Prostate gland (tissue), 2 donors: ENCODE measurements around the gene SEC14L6. TPM values are rescaled to one million over a fixed set of nuclear protein-coding genes. Genes with fewer than 3 reads are reported as not detected.

Experiments used
- DNase-seq: peaks from one replicate; pipeline ENCODE4 v3.0.0-alpha.2; 2019; ENCODE audit warnings: low spot score
- H3K27ac ChIP-seq, 2 donors: fragments of 200-600 bp; sonication (generic); 2 replicates each; pipeline ENCODE4 v1.5.1; 2017 to 2019
- H3K27me3 ChIP-seq: fragments of 200-600 bp; sonication (generic); replicated peaks from 2 replicates; pipeline ENCODE4 v1.5.1; 2019; ENCODE audit not compliant: insufficient read depth
- H3K36me3 ChIP-seq, 2 donors: fragments of 200-600 bp; sonication (generic); 1 replicate in 1 of 2; 2 replicates in 1 of 2; pipeline versions ENCODE4 v1.5.1 to v1.8.1; 2017 to 2019
- H3K4me1 ChIP-seq: fragments of 200-600 bp; sonication (generic); replicated peaks from 2 replicates; pipeline ENCODE4 v1.5.1; 2019
- H3K4me3 ChIP-seq, 2 donors: fragments of 200-600 bp; sonication (generic); 2 replicates each; pipeline ENCODE4 v1.5.1; 2017 to 2019
- H3K9me3 ChIP-seq: fragments of 200-600 bp; sonication (generic); 2 replicates; pipeline ENCODE4 v1.5.1; 2017
- CTCF ChIP-seq, 4 experiments: fragments of 200-600 bp in 2 of 4; fragments of 450-650 bp in 2 of 4; sonication (generic) in 2 of 4; IDR thresholded peaks; 1 replicate in 3 of 4; 2 replicates in 1 of 4; pipeline ENCODE4 v1.5.1; 2016 to 2019; ENCODE audit warnings: antibody characterized with exemption in 4 of 4, mild to moderate bottlenecking in 2 of 4, moderate library complexity in 2 of 4
- POLR2A ChIP-seq: fragments of 450-650 bp; IDR thresholded peaks from one replicate; pipeline ENCODE4 v1.6.1; 2016; ENCODE audit warnings: antibody characterized with exemption, mild to moderate bottlenecking
- POLR2AphosphoS5 ChIP-seq: sonication (generic); formaldehyde crosslinking; IDR thresholded peaks from one replicate; pipeline ENCODE4 v1.6.1; 2017; ENCODE audit warnings: antibody characterized with exemption
- WGBS: methylation state at CpG from one replicate; pipeline ENCODE4 v1.1.5; 2018; 5-methylcytosine and 5-hydroxymethylcytosine counted together
- intact Hi-C: fragments of 100-400 bp; cut with DNase I; formaldehyde crosslinking; loops from one replicate; pipeline ENCODE4 v1.14.2; 2022
- total RNA-seq, 2 donors: library from RNA; depleted of rRNA; stranded (reverse); fragments of >200 nt; gene quantifications; one replicate each; pipeline ENCODE4 v1.1.0, GENCODE V29; 2016

The SEC14L6 gene
- total RNA-seq, 2 donors from 2014 or later, result 0.23 to 22.9 TPM

GRCh38 chr22:30508216-30508615, 38.3 kb downstream of the SEC14L6 start:
- no peaks in the 10 kb centered on the region for H3K9me3 ChIP-seq
- no peak overlapping the region for H3K4me3 ChIP-seq
- no peak overlapping the region for H3K27ac ChIP-seq
- intact Hi-C loops, result no loop called here
- no peaks in the 10 kb centered on the region for H3K4me1 ChIP-seq
- H3K27me3 ChIP-seq, result peaks cover 11% of the 10 kb centered on the region
- WGBS, result 82% methylated on average over 5 of the region's 5 CpGs
- H3K36me3 ChIP-seq, result no peaks in the 10 kb centered on the region
- TF ChIP-seq POLR2AphosphoS5, result no peak
- no peak for TF ChIP-seq POLR2A
- no peak for TF ChIP-seq CTCF (IDR thresholded peaks at IDR 0.05)
- no peak for DNase-seq

- intact Hi-C loops, result no loop called here
- WGBS, result 83% methylated on average over 4 of the region's 4 CpGs
- Histone ChIP-seq H3K4me1 (no peaks in the 10 kb centered on the region), H3K9me3 (no peaks in the 10 kb centered on the region), H3K36me3 (no peaks in the 10 kb centered on the region), H3K4me3 (no peak overlapping the region), H3K27me3 (peaks cover 11% of the 10 kb centered on the region), H3K27ac (no peak overlapping the region)
- TF ChIP-seq POLR2A, result no peak
- no peak for TF ChIP-seq POLR2AphosphoS5
- TF ChIP-seq CTCF (IDR thresholded peaks at IDR 0.05), result no peak
- no peak for DNase-seq
These were observed 38.9 kb downstream of the SEC14L6 start for GRCh38 chr22:30507670-30508069.

GRCh38 chr22:30506507-30506968, 40.0 kb downstream of the SEC14L6 start:
- no peak for DNase-seq
- Histone ChIP-seq H3K27ac (no peak overlapping the region), H3K36me3 (no peaks in the 10 kb centered on the region), H3K9me3 (no peaks in the 10 kb centered on the region), H3K4me3 (no peak overlapping the region), H3K4me1 (no peaks in the 10 kb centered on the region), H3K27me3 (peaks cover 11% of the 10 kb centered on the region)
- WGBS, result 72% methylated on average over 8 of the region's 8 CpGs
- intact Hi-C loops, result no loop called here
- TF ChIP-seq POLR2AphosphoS5 (no peak), CTCF (IDR thresholded peaks at IDR 0.05) (no peak), POLR2A (no peak)

- intact Hi-C loops, result no loop called here
- 80% methylated on average over 12 of the region's 12 CpGs for WGBS
- H3K4me1 ChIP-seq, result no peaks in the 10 kb centered on the region
These were observed 43.0 kb downstream of the SEC14L6 start for GRCh38 chr22:30503551-30503950.

More at GRCh38 chr22:30503551-30503950, 43.0 kb downstream of the SEC14L6 start:
- TF ChIP-seq CTCF (IDR thresholded peaks at IDR 0.05) (no peak), POLR2AphosphoS5 (no peak), POLR2A (no peak)
- Histone ChIP-seq H3K27ac (no peak overlapping the region), H3K27me3 (peaks cover 11% of the 10 kb centered on the region), H3K36me3 (no peaks in the 10 kb centered on the region), H3K9me3 (no peaks in the 10 kb centered on the region), H3K4me3 (no peak overlapping the region)
- no peak for DNase-seq
